Stimulated activated CD4-positive, alpha-beta T cell treated with anti-CD3 and anti-CD28 coated beads, Interleukin-12 subunit alpha, Interleukin-12 subunit beta, amount 100 ng/mL, for 48 hours (primary cell): ENCODE data around the gene SCRT2.
"Not testable (repeated sequence)": the region's sequence is repeated elsewhere in the genome, so short reads cannot be mapped to it uniquely, and the experiment has no call there.

Source experiments
- DNase-seq, 3 donors: peaks; one replicate each; pipeline ENCODE4 v3.0.0-alpha.2; 2020; ENCODE audit warnings: low read depth in 2 of 3, low spot score in 1 of 3

Gene SCRT2

GRCh38 chr20:675453-676314, at the start of gene SCRT2:
TSS of gene SCRT2 (minus strand) at chr20:675802. CDS start at chr20:675601, 201 bp downstream.
- peak; percentile 13 to 59 (median 47) for DNase-seq

- DNase-seq: not testable (repeated sequence)
Measured at GRCh38 chr20:724797-725196, 49.2 kb upstream of the SCRT2 start.

GRCh38 chr20:723756-724155, 48.2 kb upstream of the SCRT2 start:
- DNase-seq: no peak

- no peak for DNase-seq
Measured at GRCh38 chr20:722822-723644, 47.4 kb upstream of the SCRT2 start.

- DNase-seq: no peak
Measured at GRCh38 chr20:721876-722275, 46.3 kb upstream of the SCRT2 start.

GRCh38 chr20:719816-720215, 44.2 kb upstream of the SCRT2 start:
- DNase-seq: no peak

- DNase-seq: no peak
Measured at GRCh38 chr20:719068-719467, 43.5 kb upstream of the SCRT2 start.

- DNase-seq: no peak
Measured at GRCh38 chr20:717832-718231, 42.2 kb upstream of the SCRT2 start.

GRCh38 chr20:717271-717670, 41.7 kb upstream of the SCRT2 start:
- DNase-seq: no peak

- no peak for DNase-seq
Measured at GRCh38 chr20:714453-714852, 38.9 kb upstream of the SCRT2 start.

GRCh38 chr20:711576-711975, 36.0 kb upstream of the SCRT2 start:
- DNase-seq: no peak

- DNase-seq: no peak
Measured at GRCh38 chr20:710780-711450, 35.3 kb upstream of the SCRT2 start.

GRCh38 chr20:709991-710779, 34.6 kb upstream of the SCRT2 start:
- DNase-seq: no peak

GRCh38 chr20:709423-709822, 33.8 kb upstream of the SCRT2 start:
- DNase-seq: no peak

GRCh38 chr20:708956-709355, 33.4 kb upstream of the SCRT2 start:
- no peak for DNase-seq

- DNase-seq: no peak
Measured at GRCh38 chr20:707451-708110, 32.0 kb upstream of the SCRT2 start.

GRCh38 chr20:706366-706885, 30.8 kb upstream of the SCRT2 start:
- no peak for DNase-seq

GRCh38 chr20:704726-705125, 29.1 kb upstream of the SCRT2 start:
- DNase-seq: no peak

- DNase-seq: no peak
Measured at GRCh38 chr20:703426-703825, 27.8 kb upstream of the SCRT2 start.

GRCh38 chr20:703006-703405, 27.4 kb upstream of the SCRT2 start:
- DNase-seq: no peak
